GM23338 (cell line): Measurements from ENCODE around the gene PHKB. TPM values are rescaled to one million over a fixed set of nuclear protein-coding genes. Genes with fewer than 3 reads are reported as not detected.

ENCODE experiments used
- CTCF ChIP-seq, 2 experiments: fragments of 200-600 bp in 1 of 2; sonication (generic) in 1 of 2; conservative IDR thresholded peaks; 2 replicates each; pipeline versions ENCODE4 v1.5.1 to v1.6.1; 2016 to 2017; ENCODE audit warnings: antibody characterized with exemption in 2 of 2, low read depth in 2 of 2, mild to moderate bottlenecking in 2 of 2, moderate library complexity in 1 of 2
- JUNB ChIP-seq: IDR thresholded peaks from one replicate; pipeline ENCODE4 v1.6.1; 2016; ENCODE audit warnings: antibody characterized with exemption; ENCODE audit not compliant: unreplicated experiment
- REST ChIP-seq: IDR thresholded peaks from one replicate; pipeline ENCODE4 v1.6.1; 2018; ENCODE audit warnings: antibody characterized with exemption; ENCODE audit not compliant: unreplicated experiment
- STAT1 ChIP-seq: IDR thresholded peaks from one replicate; pipeline ENCODE4 v1.6.1; 2016; ENCODE audit warnings: antibody characterized with exemption; ENCODE audit not compliant: unreplicated experiment
- ZNF331 ChIP-seq: fragments of 250-450 bp; sonication (Bioruptor Pico); IDR thresholded peaks from 2 replicates; pipeline ENCODE4 v1.5.0; 2020; ENCODE audit warnings: low read depth, mild to moderate bottlenecking, moderate library complexity
- ZNF462 ChIP-seq: fragments of 250-450 bp; sonication (Bioruptor Pico); IDR thresholded peaks from 2 replicates; pipeline ENCODE4 v1.5.0; 2020; ENCODE audit warnings: mild to moderate bottlenecking, moderate library complexity
- polyA plus RNA-seq: library from polyadenylated mRNA; unstranded; fragments of >200 nt; fragmentation: Nextera tagmentation; extraction: Ambion mirVana; gene quantifications from 2 replicates; pipeline ENCODE4 v1.2.1, GENCODE V29; 2016
- total RNA-seq: library from RNA; depleted of rRNA; stranded (reverse); fragments of >200 nt; shearing (Covaris generic); gene quantifications from 2 replicates; pipeline ENCODE4 v1.2.3, GENCODE V29; 2014

The PHKB gene
- total and polyA plus RNA-seq, 2 experiments from 2014 or later = 20.3 to 57.3 TPM

GRCh38 chr16:47622451-47623176, 161.5 kb downstream of the PHKB start (continued):
- no peak for TF ChIP-seq ZNF462
- no peak for TF ChIP-seq CTCF (conservative IDR thresholded peaks at IDR 0.05; ENCODE audit: low read depth in 2 of 2)
- TF ChIP-seq REST = no peak
- TF ChIP-seq ZNF331 = no peak
- no peak for TF ChIP-seq JUNB
- no peak for TF ChIP-seq STAT1
